GM23338 (cell line): ENCODE results near the gene SPP2. TPM values are rescaled to one million over a fixed set of nuclear protein-coding genes. Genes with fewer than 3 reads are reported as not detected.

Experiments
- ATAC-seq: fragments of 200-7000 bp; cut with Tn5 transposase; 3 replicates; pipeline ENCODE4 v1.9.1; 2020
- DNase-seq: peaks from one replicate; pipeline ENCODE4 v3.0.0-alpha.2; 2015; ENCODE audit warnings: low spot score
- H2AFZ ChIP-seq: fragments of 200-600 bp; sonication (generic); 2 replicates; pipeline ENCODE4 v1.8.0; 2016; ENCODE audit warnings: antibody characterized with exemption, mild to moderate bottlenecking, moderate library complexity
- H3F3A ChIP-seq: fragments of 200-600 bp; sonication (generic); replicated peaks from 2 replicates; pipeline ENCODE4 v1.8.0; 2017; ENCODE audit warnings: antibody characterized with exemption, mixed run types, low read depth
- H3K27ac ChIP-seq: fragments of 200-600 bp; sonication (generic); 2 replicates; pipeline ENCODE4 v1.6.1; 2016; ENCODE audit warnings: low read depth
- H3K27me3 ChIP-seq: fragments of 200-600 bp; sonication (generic); 2 replicates; pipeline ENCODE4 v1.8.0; 2016; ENCODE audit warnings: mild to moderate bottlenecking, mixed run types, moderate library complexity; ENCODE audit not compliant: insufficient read depth
- H3K36me3 ChIP-seq: fragments of 200-600 bp; sonication (generic); 2 replicates; pipeline ENCODE4 v1.8.0; 2016; ENCODE audit warnings: mild to moderate bottlenecking; ENCODE audit not compliant: insufficient read depth
- H3K4me1 ChIP-seq: fragments of 200-600 bp; sonication (generic); 2 replicates; pipeline ENCODE4 v1.8.0; 2016; ENCODE audit warnings: mild to moderate bottlenecking, moderate library complexity; ENCODE audit not compliant: insufficient read depth
- H3K4me2 ChIP-seq: fragments of 200-600 bp; sonication (generic); 2 replicates; pipeline ENCODE4 v1.7.1; 2017; ENCODE audit warnings: mixed run types
- H3K4me3 ChIP-seq: fragments of 200-600 bp; sonication (generic); 2 replicates; pipeline ENCODE4 v1.6.1; 2016; ENCODE audit warnings: mixed run types
- H3K79me2 ChIP-seq: fragments of 200-600 bp; sonication (generic); replicated peaks from 2 replicates; pipeline ENCODE4 v1.8.0; 2017; ENCODE audit warnings: mild to moderate bottlenecking; ENCODE audit not compliant: insufficient read depth
- H3K9me2 ChIP-seq: fragments of 200-600 bp; sonication (generic); 2 replicates; pipeline ENCODE4 v1.8.0; 2017; ENCODE audit not compliant: insufficient read depth
- H4K20me1 ChIP-seq: fragments of 200-600 bp; sonication (generic); replicated peaks from 2 replicates; pipeline ENCODE4 v1.8.0; 2017; ENCODE audit warnings: mild to moderate bottlenecking; ENCODE audit not compliant: insufficient read depth
- H3K27ac Mint-ChIP-seq: 2 replicates; pipeline ENCODE4 v1.8.0; 2020; ENCODE audit warnings: inconsistent platforms, mild to moderate bottlenecking, moderate library complexity, mixed read lengths
- H3K27me3 Mint-ChIP-seq: 3 replicates; pipeline ENCODE4 v1.8.0; 2022; ENCODE audit warnings: low read depth, mild to moderate bottlenecking, moderate library complexity, mixed read lengths, inconsistent platforms; ENCODE audit not compliant: insufficient read depth, poor library complexity
- H3K36me3 Mint-ChIP-seq: 3 replicates; pipeline ENCODE4 v1.8.0; 2021; ENCODE audit warnings: low read depth, mild to moderate bottlenecking, inconsistent platforms, moderate library complexity, mixed read lengths
- H3K4me1 Mint-ChIP-seq: 3 replicates; pipeline ENCODE4 v1.8.0; 2020; ENCODE audit warnings: mild to moderate bottlenecking, inconsistent platforms, mixed read lengths
- H3K4me3 Mint-ChIP-seq: 3 replicates; pipeline ENCODE4 v1.8.0; 2021; ENCODE audit warnings: moderate library complexity, mild to moderate bottlenecking, inconsistent platforms, mixed read lengths
- H3K9me3 Mint-ChIP-seq: 3 replicates; pipeline ENCODE4 v1.8.0; 2020; ENCODE audit warnings: moderate library complexity, mild to moderate bottlenecking, inconsistent platforms, mixed read lengths
- EZH2phosphoT487 ChIP-seq: fragments of 200-600 bp; sonication (generic); IDR thresholded peaks from one replicate; pipeline ENCODE4 v1.8.1; 2018; ENCODE audit warnings: antibody characterized with exemption; ENCODE audit not compliant: unreplicated experiment
- STAT1 ChIP-seq: IDR thresholded peaks from one replicate; pipeline ENCODE4 v1.6.1; 2016; ENCODE audit warnings: antibody characterized with exemption; ENCODE audit not compliant: unreplicated experiment
- ZNF114 ChIP-seq: fragments of 250-450 bp; sonication (Bioruptor Pico); IDR thresholded peaks from 2 replicates; pipeline ENCODE4 v1.5.0; 2020; ENCODE audit warnings: mild to moderate bottlenecking, moderate library complexity
- polyA plus RNA-seq: library from polyadenylated mRNA; unstranded; fragments of >200 nt; fragmentation: Nextera tagmentation; extraction: Ambion mirVana; gene quantifications from 2 replicates; pipeline ENCODE4 v1.2.1, GENCODE V29; 2016
- total RNA-seq: library from RNA; depleted of rRNA; stranded (reverse); fragments of >200 nt; shearing (Covaris generic); gene quantifications from 2 replicates; pipeline ENCODE4 v1.2.3, GENCODE V29; 2014
- TF ChIP-seq, protein P1 (sequence below): IDR thresholded peaks from one replicate; pipeline ENCODE4 v1.6.1; 2018; ENCODE audit warnings: antibody characterized with exemption; ENCODE audit not compliant: unreplicated experiment
- TF ChIP-seq, protein P2 (sequence below): fragments of 250-450 bp; sonication (Bioruptor Pico); IDR thresholded peaks from 2 replicates; pipeline ENCODE4 v1.5.0; 2020; ENCODE audit warnings: mild to moderate bottlenecking, moderate library complexity

The SPP2 gene
- total and polyA plus RNA-seq, 2 experiments from 2014 or later: not detected

DNA sequence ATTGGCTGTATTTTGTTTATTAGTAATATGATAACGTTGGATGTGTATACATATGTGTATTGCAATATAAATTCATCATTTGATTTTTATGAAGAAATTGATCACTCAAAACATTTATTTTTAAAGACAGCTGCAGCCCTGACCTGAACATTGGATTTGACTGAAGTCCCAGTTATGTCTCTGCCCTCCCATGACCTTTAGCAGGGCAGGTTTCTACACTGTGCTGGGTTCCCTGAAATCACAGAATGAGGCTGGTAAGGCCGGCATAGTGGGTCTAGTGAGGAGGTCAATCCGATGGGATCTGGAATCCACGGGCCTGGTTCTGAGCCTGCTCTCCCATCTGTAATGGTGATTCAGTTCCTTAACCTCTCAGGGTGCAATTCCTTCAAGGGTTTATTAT lies 22.0 kb downstream of the SPP2 start:
- Histone ChIP-seq H3K4me3 (no peak overlapping the region), H3K27ac (no peak overlapping the region), H2AFZ (no peak overlapping the region), H3K9me2 (peaks cover 7% of the 10 kb centered on the region; the same call in 1 of the 2 replicates), H3K4me1 (no peaks in the 10 kb centered on the region), H3K27me3 (no peaks in the 10 kb centered on the region), H3K36me3 (no peaks in the 10 kb centered on the region), H4K20me1 (no peaks in the 10 kb centered on the region), H3K79me2 (no peaks in the 10 kb centered on the region), H3K4me2 (no peak overlapping the region), H3F3A (no peaks in the 10 kb centered on the region)
- Mint-ChIP-seq H3K27me3 (peaks cover 5% of the 10 kb centered on the region), H3K4me3 (no peak overlapping the region), H3K36me3 (no peaks in the 10 kb centered on the region), H3K4me1 (no peaks in the 10 kb centered on the region; the same call in 2 of the 3 replicates), H3K9me3 (peaks cover 12% of the 10 kb centered on the region), H3K27ac (no peak overlapping the region)
- TF ChIP-seq ZNF114 (CRISPR knock-in tag): no peak
- DNase-seq: no peak
- ATAC-seq: no peak

DNA sequence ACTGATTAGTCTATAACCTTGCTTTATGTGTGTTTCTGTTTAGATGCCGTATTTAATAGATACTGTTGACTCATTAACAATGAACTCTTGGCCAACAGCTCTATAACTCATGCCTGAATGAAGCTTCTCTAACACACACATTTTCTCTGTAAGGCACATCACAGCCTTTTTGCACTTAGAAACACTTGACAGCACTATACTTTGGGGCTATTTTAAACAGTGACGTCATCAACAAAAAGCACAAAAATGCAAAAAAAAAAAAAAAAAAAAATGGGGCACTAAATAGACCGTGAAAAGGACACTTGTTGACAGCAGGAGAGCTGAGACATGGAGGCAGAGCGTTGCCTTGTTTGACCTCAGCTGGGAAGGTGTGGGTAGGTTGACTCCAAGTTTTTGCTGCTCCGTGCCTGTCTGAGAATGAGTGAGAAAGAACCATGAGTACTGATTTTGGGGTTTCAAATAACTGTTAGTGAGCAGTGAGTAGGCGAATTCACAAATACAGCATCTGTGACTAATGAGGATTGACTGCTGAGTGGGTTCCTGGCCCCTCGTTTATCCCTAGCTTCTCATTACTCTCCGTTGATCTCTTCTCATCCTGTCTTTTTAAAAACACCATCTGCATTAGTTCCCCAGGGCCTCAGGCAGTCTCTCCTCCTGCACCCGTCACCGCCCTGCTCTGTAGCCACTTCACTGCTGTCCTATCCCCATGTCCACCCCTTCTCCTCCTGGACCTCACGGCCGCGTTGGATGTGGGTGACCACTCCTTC lies 24.4 kb downstream of the SPP2 start:
- Mint-ChIP-seq H3K4me1 (no peaks in the 10 kb centered on the region; the same call in 2 of the 3 replicates), H3K36me3 (no peaks in the 10 kb centered on the region), H3K27ac (no peak overlapping the region), H3K27me3 (peaks cover 3% of the 10 kb centered on the region), H3K4me3 (no peak overlapping the region), H3K9me3 (peaks cover 5% of the 10 kb centered on the region; the same call in 2 of the 3 replicates)
- H3K27me3 ChIP-seq: no peaks in the 10 kb centered on the region
- TF ChIP-seq EZH2phosphoT487: no peak
- TF ChIP-seq, protein P1, sequence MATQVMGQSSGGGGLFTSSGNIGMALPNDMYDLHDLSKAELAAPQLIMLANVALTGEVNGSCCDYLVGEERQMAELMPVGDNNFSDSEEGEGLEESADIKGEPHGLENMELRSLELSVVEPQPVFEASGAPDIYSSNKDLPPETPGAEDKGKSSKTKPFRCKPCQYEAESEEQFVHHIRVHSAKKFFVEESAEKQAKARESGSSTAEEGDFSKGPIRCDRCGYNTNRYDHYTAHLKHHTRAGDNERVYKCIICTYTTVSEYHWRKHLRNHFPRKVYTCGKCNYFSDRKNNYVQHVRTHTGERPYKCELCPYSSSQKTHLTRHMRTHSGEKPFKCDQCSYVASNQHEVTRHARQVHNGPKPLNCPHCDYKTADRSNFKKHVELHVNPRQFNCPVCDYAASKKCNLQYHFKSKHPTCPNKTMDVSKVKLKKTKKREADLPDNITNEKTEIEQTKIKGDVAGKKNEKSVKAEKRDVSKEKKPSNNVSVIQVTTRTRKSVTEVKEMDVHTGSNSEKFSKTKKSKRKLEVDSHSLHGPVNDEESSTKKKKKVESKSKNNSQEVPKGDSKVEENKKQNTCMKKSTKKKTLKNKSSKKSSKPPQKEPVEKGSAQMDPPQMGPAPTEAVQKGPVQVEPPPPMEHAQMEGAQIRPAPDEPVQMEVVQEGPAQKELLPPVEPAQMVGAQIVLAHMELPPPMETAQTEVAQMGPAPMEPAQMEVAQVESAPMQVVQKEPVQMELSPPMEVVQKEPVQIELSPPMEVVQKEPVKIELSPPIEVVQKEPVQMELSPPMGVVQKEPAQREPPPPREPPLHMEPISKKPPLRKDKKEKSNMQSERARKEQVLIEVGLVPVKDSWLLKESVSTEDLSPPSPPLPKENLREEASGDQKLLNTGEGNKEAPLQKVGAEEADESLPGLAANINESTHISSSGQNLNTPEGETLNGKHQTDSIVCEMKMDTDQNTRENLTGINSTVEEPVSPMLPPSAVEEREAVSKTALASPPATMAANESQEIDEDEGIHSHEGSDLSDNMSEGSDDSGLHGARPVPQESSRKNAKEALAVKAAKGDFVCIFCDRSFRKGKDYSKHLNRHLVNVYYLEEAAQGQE: no peak
- TF ChIP-seq, protein P2, sequence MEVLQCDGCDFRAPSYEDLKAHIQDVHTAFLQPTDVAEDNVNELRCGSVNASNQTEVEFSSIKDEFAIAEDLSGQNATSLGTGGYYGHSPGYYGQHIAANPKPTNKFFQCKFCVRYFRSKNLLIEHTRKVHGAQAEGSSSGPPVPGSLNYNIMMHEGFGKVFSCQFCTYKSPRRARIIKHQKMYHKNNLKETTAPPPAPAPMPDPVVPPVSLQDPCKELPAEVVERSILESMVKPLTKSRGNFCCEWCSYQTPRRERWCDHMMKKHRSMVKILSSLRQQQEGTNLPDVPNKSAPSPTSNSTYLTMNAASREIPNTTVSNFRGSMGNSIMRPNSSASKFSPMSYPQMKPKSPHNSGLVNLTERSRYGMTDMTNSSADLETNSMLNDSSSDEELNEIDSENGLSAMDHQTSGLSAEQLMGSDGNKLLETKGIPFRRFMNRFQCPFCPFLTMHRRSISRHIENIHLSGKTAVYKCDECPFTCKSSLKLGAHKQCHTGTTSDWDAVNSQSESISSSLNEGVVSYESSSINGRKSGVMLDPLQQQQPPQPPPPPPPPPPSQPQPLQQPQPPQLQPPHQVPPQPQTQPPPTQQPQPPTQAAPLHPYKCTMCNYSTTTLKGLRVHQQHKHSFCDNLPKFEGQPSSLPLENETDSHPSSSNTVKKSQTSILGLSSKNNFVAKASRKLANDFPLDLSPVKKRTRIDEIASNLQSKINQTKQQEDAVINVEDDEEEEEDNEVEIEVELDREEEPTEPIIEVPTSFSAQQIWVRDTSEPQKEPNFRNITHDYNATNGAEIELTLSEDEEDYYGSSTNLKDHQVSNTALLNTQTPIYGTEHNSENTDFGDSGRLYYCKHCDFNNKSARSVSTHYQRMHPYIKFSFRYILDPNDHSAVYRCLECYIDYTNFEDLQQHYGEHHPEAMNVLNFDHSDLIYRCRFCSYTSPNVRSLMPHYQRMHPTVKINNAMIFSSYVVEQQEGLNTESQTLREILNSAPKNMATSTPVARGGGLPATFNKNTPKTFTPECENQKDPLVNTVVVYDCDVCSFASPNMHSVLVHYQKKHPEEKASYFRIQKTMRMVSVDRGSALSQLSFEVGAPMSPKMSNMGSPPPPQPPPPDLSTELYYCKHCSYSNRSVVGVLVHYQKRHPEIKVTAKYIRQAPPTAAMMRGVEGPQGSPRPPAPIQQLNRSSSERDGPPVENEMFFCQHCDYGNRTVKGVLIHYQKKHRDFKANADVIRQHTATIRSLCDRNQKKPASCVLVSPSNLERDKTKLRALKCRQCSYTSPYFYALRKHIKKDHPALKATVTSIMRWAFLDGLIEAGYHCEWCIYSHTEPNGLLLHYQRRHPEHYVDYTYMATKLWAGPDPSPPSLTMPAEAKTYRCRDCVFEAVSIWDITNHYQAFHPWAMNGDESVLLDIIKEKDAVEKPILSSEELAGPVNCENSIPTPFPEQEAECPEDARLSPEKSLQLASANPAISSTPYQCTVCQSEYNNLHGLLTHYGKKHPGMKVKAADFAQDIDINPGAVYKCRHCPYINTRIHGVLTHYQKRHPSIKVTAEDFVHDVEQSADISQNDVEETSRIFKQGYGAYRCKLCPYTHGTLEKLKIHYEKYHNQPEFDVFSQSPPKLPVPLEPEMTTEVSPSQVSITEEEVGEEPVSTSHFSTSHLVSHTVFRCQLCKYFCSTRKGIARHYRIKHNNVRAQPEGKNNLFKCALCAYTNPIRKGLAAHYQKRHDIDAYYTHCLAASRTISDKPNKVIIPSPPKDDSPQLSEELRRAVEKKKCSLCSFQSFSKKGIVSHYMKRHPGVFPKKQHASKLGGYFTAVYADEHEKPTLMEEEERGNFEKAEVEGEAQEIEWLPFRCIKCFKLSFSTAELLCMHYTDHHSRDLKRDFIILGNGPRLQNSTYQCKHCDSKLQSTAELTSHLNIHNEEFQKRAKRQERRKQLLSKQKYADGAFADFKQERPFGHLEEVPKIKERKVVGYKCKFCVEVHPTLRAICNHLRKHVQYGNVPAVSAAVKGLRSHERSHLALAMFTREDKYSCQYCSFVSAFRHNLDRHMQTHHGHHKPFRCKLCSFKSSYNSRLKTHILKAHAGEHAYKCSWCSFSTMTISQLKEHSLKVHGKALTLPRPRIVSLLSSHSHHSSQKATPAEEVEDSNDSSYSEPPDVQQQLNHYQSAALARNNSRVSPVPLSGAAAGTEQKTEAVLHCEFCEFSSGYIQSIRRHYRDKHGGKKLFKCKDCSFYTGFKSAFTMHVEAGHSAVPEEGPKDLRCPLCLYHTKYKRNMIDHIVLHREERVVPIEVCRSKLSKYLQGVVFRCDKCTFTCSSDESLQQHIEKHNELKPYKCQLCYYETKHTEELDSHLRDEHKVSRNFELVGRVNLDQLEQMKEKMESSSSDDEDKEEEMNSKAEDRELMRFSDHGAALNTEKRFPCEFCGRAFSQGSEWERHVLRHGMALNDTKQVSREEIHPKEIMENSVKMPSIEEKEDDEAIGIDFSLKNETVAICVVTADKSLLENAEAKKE (CRISPR knock-in tag): no peak
- TF ChIP-seq STAT1: no peak
- DNase-seq (no peak), ATAC-seq (no peak)
- H3K36me3 ChIP-seq: no peaks in the 10 kb centered on the region
- H3K79me2 ChIP-seq: no peaks in the 10 kb centered on the region
- H3K4me3 ChIP-seq: no peak overlapping the region
- no peaks in the 10 kb centered on the region for H3F3A ChIP-seq
- no peaks in the 10 kb centered on the region for H4K20me1 ChIP-seq
- no peak overlapping the region for H3K4me2 ChIP-seq
- H3K4me1 ChIP-seq: no peaks in the 10 kb centered on the region
- H3K9me2 ChIP-seq: peaks cover 6% of the 10 kb centered on the region; the same call in 1 of the 2 replicates
- H2AFZ ChIP-seq: no peak overlapping the region
- H3K27ac ChIP-seq: no peak overlapping the region
